Right cardiac atrium (tissue), 5 donors: ENCODE results near the gene P2RX1. TPM values are rescaled to one million over a fixed set of nuclear protein-coding genes. Genes with fewer than 3 reads are reported as not detected.

ENCODE experiments used
- ATAC-seq, 2 donors: fragments of 200-7000 bp; cut with Tn5 transposase; one replicate each; pipeline versions ENCODE4 v1.8.0 to v1.9.1; 2020; ENCODE audit warnings: moderate library complexity in 2 of 2, mild to moderate bottlenecking in 1 of 2
- DNase-seq, 3 donors: peaks; one replicate each; pipeline ENCODE4 v3.0.0-alpha.2; 2020
- H3K27ac ChIP-seq: one replicate; pipeline ENCODE4 v1.5.1; 2013; ENCODE audit warnings: mild to moderate bottlenecking, low read length, control low read depth, moderate library complexity
- H3K27me3 ChIP-seq: one replicate; pipeline ENCODE4 v1.6.1; 2013; ENCODE audit not compliant: control insufficient read depth, insufficient read depth
- H3K4me1 ChIP-seq: one replicate; pipeline ENCODE4 v1.6.1; 2013; ENCODE audit warnings: low read length; ENCODE audit not compliant: control insufficient read depth, insufficient read depth
- H3K4me3 ChIP-seq: one replicate; pipeline ENCODE4 v1.5.1; 2013; ENCODE audit warnings: low read length, control low read depth
- H3K9me3 ChIP-seq: one replicate; pipeline ENCODE4 v1.6.1; 2013; ENCODE audit warnings: low read length; ENCODE audit not compliant: control insufficient read depth
- WGBS: extraction: QIAGEN DNeasy Blood & Tissue Kit; methylation state at CpG from one replicate; pipeline ENCODE4 v1.1.7; 2013; 5-methylcytosine and 5-hydroxymethylcytosine counted together
- intact Hi-C, 4 donors: fragments of 100-400 bp; cut with DNase I; formaldehyde crosslinking; loops; one replicate each; pipeline versions ENCODE4 v1.11.0 to v1.14.0; 2022 to 2023
- polyA plus RNA-seq: library from polyadenylated mRNA; stranded (reverse); fragments of 200-250 nt; gene quantifications from one replicate; pipeline ENCODE4 v1.2.3, GENCODE V29; 2013
- total RNA-seq, 4 donors: library from RNA; stranded (reverse); fragmentation: NEBNext Ultra II Directional; extraction: Animal tissue kit (Norgen Biotek cat#: 25700); gene quantifications; one replicate each; pipeline ENCODE4 v1.2.1, GENCODE V29; 2021
- donor health status: healthy with polysubstance abuse.
- donor health status: DM: no; HTN: yes; CAD: no.
- donor health status: DM: no; HTN: no; CAD: no.
- donor health status: DM: no; HTN: yes; CAD: no; lungs with severe emphysema.
- donor health status: DM: yes; HTN: yes; CAD: no.

The P2RX1 gene
- total and polyA plus RNA-seq, 5 donors, result 0.74 to 3.8 (median 1.3) TPM

- Histone ChIP-seq H3K4me1 (no peaks in the 10 kb centered on the region), H3K27ac (no peak overlapping the region), H3K27me3 (no peaks in the 10 kb centered on the region), H3K9me3 (no peaks in the 10 kb centered on the region), H3K4me3 (no peak overlapping the region)
- 81% methylated on average over 24 of the region's 24 CpGs for WGBS
- no peak for ATAC-seq
- DNase-seq, result peak in 1 of 3 donors; percentile 27
- intact Hi-C loops, result no loop called here
Measured at GRCh38 chr17:3851461-3852100, 64.7 kb downstream of the P2RX1 start.

GRCh38 chr17:3848229-3848835 is 67.9 kb downstream of the P2RX1 start:
- Histone ChIP-seq H3K27ac (no peak overlapping the region), H3K4me1 (no peaks in the 10 kb centered on the region), H3K4me3 (no peak overlapping the region), H3K9me3 (no peaks in the 10 kb centered on the region), H3K27me3 (no peaks in the 10 kb centered on the region)
- WGBS, result 77% methylated on average over 9 of the region's 9 CpGs
- intact Hi-C loops, result no loop called here
- DNase-seq (peak in 2 of 3 donors; percentile 10 to 34), ATAC-seq (no peak)

GRCh38 chr17:3847165-3847670 is 69.0 kb downstream of the P2RX1 start:
- no peak overlapping the region for H3K27ac ChIP-seq
- no peaks in the 10 kb centered on the region for H3K4me1 ChIP-seq
- intact Hi-C loops, result no loop called here
- 93% methylated on average over 9 of the region's 9 CpGs for WGBS
- peak in 2 of 3 donors; percentile 39 to 46 for DNase-seq
- ATAC-seq, result no peak
- H3K27me3 ChIP-seq, result no peaks in the 10 kb centered on the region
- no peaks in the 10 kb centered on the region for H3K9me3 ChIP-seq
- H3K4me3 ChIP-seq, result no peak overlapping the region

Other genes with a start within 250 kb of the P2RX1 start
- gene TAX1BP3, start 247.9 kb downstream of the P2RX1 start, total RNA-seq, result 100 to 1,000 TPM; 156 to 184 (median 181) TPM
- 248 TPM for gene TAX1BP3, start 247.9 kb downstream of the P2RX1 start, polyA plus RNA-seq
- gene EMC6, start 247.7 kb downstream of the P2RX1 start, total RNA-seq, result 10 to 100 TPM; 55.2 to 59.7 (median 56.4) TPM
- gene EMC6, start 247.7 kb downstream of the P2RX1 start, polyA plus RNA-seq, result 137 TPM
- gene P2RX5, start 220.3 kb downstream of the P2RX1 start, total RNA-seq, result 10 to 100 TPM in 1 of 4 donors, 1 to 10 TPM in 3; 5.8 to 12.5 (median 8.2) TPM
- 9.1 TPM for gene P2RX5, start 220.3 kb downstream of the P2RX1 start, polyA plus RNA-seq
- gene HASPIN, start 192.6 kb downstream of the P2RX1 start, total RNA-seq, result under 1 TPM; 0.11 to 0.29 (median 0.19) TPM
- 0.11 TPM for gene HASPIN, start 192.6 kb downstream of the P2RX1 start, polyA plus RNA-seq
- gene ITGAE, start 115.3 kb downstream of the P2RX1 start, total RNA-seq, result 10 to 100 TPM; 21.9 to 25.7 (median 23.1) TPM
- gene ITGAE, start 115.3 kb downstream of the P2RX1 start, polyA plus RNA-seq, result 39.4 TPM
- 10 to 100 TPM; 24.7 to 33.5 (median 27.1) TPM for gene NCBP3, start 70.2 kb downstream of the P2RX1 start, total RNA-seq
- 13.9 TPM for gene NCBP3, start 70.2 kb downstream of the P2RX1 start, polyA plus RNA-seq
- 1 to 10 TPM; 4.2 to 6.7 (median 6.0) TPM for gene CAMKK1, start 23.4 kb downstream of the P2RX1 start, total RNA-seq
- gene CAMKK1, start 23.4 kb downstream of the P2RX1 start, polyA plus RNA-seq, result 4.5 TPM
- 10 to 100 TPM; 10.5 to 16.6 (median 15.5) TPM for gene ATP2A3, start 48.0 kb upstream of the P2RX1 start, total RNA-seq
- gene ATP2A3, start 48.0 kb upstream of the P2RX1 start, polyA plus RNA-seq, result 7.9 TPM
- 10 to 100 TPM; 29.1 to 37.5 (median 32.7) TPM for gene ZZEF1, start 226.6 kb upstream of the P2RX1 start, total RNA-seq
- gene ZZEF1, start 226.6 kb upstream of the P2RX1 start, polyA plus RNA-seq, result 15.2 TPM
- 10 to 100 TPM; 11.2 to 17.0 (median 12.8) TPM for gene CYB5D2, start 226.7 kb upstream of the P2RX1 start, total RNA-seq
- 22.3 TPM for gene CYB5D2, start 226.7 kb upstream of the P2RX1 start, polyA plus RNA-seq